ENCODE data around the gene STK33. TPM values are rescaled to one million over a fixed set of nuclear protein-coding genes. Genes with fewer than 3 reads are reported as not detected.

The STK33 gene
- total RNA-seq, 1 experiment from 2014 or later: 10.6 TPM

DNA sequence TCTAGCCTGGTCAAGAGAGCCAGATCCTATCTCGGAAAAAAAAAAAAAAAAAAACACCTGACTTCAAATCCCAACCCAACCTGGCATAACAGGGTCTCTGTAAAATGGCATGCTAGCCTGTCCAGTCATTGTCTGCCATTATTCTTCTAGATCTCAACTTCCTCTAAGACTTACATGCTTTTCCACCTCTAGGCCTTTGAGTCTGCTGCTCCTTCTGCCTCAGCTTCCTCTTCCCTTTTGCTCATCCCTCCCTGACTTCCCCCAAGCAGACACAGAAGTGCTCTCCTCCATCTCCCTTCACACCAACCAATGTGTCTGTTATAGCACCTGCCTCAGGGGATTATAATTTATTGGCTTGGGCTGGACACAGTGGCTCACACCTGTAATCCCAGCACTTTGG lies 7.8 kb downstream of the STK33 start:
- DNase-seq: no peak
- no peaks in the 10 kb centered on the region for H3K27me3 ChIP-seq (ENCODE audit: control insufficient read depth, insufficient read depth, low read length)
- no peak overlapping the region for H3K4me3 ChIP-seq (ENCODE audit: insufficient read depth, low read depth, low read length)

DNA sequence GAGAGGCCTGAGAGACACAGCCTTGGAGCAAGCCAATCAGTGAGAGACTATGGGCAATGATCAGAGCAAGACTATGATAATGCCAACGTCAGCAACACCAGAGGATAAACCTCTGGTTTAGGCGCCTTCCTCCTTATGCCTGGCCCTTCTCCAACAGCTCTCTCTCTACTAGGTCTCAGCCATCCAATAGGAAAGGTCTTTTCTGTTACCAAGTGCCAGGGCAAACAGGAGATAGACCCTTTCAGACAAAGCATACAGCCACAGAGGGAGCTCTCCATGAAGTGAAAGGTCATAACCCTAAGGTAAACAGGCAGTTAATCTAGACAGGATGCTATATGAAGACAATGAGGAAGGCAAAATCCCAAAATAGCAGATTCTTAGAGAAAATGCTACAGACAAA lies 9.5 kb downstream of the STK33 start:
- H3K36me3 ChIP-seq (replicated peaks; ENCODE audit: control insufficient read depth, insufficient read depth, low read length): no peaks in the 10 kb centered on the region
- no peak for DNase-seq
- H3K4me3 ChIP-seq (ENCODE audit: insufficient read depth, low read depth, low read length): no peak overlapping the region
- no peaks in the 10 kb centered on the region for H3K27me3 ChIP-seq (ENCODE audit: control insufficient read depth, insufficient read depth, low read length)

More for the DNA sequence above, 7.8 kb downstream of the STK33 start:
- H3K36me3 ChIP-seq (replicated peaks; ENCODE audit: control insufficient read depth, insufficient read depth, low read length): no peaks in the 10 kb centered on the region

- no peak overlapping the region for H3K4me3 ChIP-seq (ENCODE audit: insufficient read depth, low read depth, low read length)
- H3K36me3 ChIP-seq (replicated peaks; ENCODE audit: control insufficient read depth, insufficient read depth, low read length): no peaks in the 10 kb centered on the region
- DNase-seq: no peak
- H3K27me3 ChIP-seq (ENCODE audit: control insufficient read depth, insufficient read depth, low read length): no peaks in the 10 kb centered on the region
These were observed 9.9 kb downstream of the STK33 start for GRCh38 chr11:8584082-8584481.

DNA sequence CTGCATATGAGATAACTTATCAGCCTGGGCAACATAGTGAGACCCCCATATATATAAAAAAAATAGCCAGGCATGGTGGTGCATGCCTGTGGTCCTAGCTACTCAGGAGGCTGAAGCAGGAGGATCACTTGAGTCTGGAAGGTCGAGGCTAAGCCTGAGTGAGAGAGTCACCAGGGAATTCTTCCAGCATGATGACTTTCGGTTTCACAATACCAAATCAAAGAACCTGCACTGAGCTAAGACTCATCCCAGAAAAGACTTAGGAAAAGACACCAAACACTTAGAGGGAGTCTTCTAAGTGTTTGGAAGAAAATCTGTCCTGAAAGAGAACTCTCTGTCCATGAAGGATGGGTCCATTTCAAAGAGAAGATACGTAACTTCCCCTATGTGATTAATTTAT lies 12.7 kb downstream of the STK33 start:
- DNase-seq: no peak
- Histone ChIP-seq H3K4me3 (ENCODE audit: insufficient read depth, low read depth, low read length) (no peak overlapping the region), H3K36me3 (replicated peaks; ENCODE audit: control insufficient read depth, insufficient read depth, low read length) (no peaks in the 10 kb centered on the region), H3K27me3 (ENCODE audit: control insufficient read depth, insufficient read depth, low read length) (no peaks in the 10 kb centered on the region)

DNA sequence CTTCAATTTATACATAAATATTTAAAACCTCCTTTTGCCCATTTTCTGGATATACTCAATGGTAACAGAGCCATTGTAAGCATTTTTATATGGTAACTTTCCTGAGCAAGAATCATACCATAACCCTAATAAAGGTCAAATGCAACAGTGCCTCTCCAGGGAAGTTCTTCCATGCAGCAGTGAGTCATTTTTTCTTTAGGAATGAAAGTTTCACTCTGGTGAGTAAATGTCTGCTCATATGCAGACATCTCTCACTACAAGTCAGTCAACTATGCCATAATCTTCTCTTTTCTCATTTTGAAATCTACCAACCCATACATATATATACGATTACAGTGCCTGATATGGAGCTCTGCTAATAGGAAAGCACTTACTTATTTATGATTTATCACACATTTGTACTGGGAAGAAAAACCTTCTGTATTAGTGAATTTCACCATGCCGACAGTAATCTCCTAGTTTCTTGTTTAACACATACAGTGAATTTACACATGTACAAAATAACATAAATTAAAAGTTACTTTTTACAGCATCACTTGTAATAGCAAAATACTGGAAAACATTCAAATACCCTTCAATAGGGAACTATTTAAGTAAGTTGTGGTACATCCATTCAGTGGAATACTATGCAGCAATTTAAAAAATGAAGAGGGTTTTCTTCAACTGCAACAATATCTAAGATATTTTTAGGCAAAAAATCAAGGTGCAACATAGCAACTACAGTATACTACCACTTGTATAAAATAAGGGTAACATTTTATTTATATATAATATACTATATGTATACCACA lies 16.0 kb downstream of the STK33 start:
- H3K4me3 ChIP-seq (ENCODE audit: insufficient read depth, low read depth, low read length): no peak overlapping the region
- DNase-seq: no peak
- H3K36me3 ChIP-seq (replicated peaks; ENCODE audit: control insufficient read depth, insufficient read depth, low read length): no peaks in the 10 kb centered on the region
- H3K27me3 ChIP-seq (ENCODE audit: control insufficient read depth, insufficient read depth, low read length): no peaks in the 10 kb centered on the region

- Histone ChIP-seq H3K27me3 (ENCODE audit: control insufficient read depth, insufficient read depth, low read length) (no peaks in the 10 kb centered on the region), H3K4me3 (ENCODE audit: insufficient read depth, low read depth, low read length) (no peak overlapping the region), H3K36me3 (replicated peaks; ENCODE audit: control insufficient read depth, insufficient read depth, low read length) (no peaks in the 10 kb centered on the region)
- no peak for DNase-seq
These were observed 19.2 kb downstream of the STK33 start for GRCh38 chr11:8574798-8575197.

DNA sequence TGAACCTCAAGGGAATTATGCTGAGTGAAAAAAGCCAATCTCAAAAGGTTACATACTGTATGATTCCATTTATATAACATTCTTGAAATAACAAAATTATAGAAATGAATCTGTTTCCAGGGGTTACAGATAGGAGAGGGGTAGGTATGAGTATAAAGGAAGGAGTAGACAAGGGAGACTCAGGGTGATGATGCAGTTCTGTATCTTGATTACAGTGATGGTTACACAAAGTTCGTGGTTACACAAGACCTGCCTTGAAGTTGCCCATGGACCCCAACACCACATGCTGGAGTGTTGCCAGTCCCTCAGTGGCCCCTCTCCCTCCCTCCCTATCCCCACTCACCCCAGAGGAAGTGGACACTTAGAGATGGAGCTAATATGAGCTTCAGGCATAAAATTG lies 20.3 kb downstream of the STK33 start:
- Histone ChIP-seq H3K27me3 (ENCODE audit: control insufficient read depth, insufficient read depth, low read length) (no peaks in the 10 kb centered on the region), H3K36me3 (replicated peaks; ENCODE audit: control insufficient read depth, insufficient read depth, low read length) (no peaks in the 10 kb centered on the region), H3K4me3 (ENCODE audit: insufficient read depth, low read depth, low read length) (no peak overlapping the region)
- DNase-seq: no peak

DNA sequence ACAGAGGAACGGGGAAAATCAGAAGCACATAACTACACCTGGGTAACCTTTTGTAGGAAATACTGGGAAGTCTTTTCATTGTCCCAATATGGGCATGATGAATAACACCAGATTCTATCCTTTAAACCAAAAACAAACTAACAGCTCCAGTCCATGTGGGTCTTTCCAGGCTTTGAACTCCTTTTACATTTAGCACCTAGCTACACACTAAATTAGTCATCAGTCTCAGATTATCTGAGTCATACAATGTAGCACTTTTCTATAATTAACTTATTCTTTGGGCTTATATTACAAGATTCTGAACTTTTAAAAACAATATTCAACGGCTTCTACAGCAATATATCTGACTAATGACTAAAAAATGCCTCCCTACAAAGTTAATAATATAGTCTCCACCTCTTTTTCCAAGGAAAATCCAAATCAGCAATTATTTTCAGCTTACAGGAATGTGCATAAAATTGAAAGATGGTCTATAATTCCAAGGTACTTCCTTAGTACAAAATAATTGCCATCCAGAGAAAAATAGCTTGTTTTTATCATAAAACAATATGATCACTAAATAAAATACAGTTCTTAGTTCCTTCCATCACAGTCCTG lies 26.3 kb downstream of the STK33 start:
- no peak for DNase-seq
- H3K36me3 ChIP-seq (replicated peaks; ENCODE audit: control insufficient read depth, insufficient read depth, low read length): no peaks in the 10 kb centered on the region
- H3K4me3 ChIP-seq (ENCODE audit: insufficient read depth, low read depth, low read length): no peak overlapping the region
- H3K27me3 ChIP-seq (ENCODE audit: control insufficient read depth, insufficient read depth, low read length): no peaks in the 10 kb centered on the region

DNA sequence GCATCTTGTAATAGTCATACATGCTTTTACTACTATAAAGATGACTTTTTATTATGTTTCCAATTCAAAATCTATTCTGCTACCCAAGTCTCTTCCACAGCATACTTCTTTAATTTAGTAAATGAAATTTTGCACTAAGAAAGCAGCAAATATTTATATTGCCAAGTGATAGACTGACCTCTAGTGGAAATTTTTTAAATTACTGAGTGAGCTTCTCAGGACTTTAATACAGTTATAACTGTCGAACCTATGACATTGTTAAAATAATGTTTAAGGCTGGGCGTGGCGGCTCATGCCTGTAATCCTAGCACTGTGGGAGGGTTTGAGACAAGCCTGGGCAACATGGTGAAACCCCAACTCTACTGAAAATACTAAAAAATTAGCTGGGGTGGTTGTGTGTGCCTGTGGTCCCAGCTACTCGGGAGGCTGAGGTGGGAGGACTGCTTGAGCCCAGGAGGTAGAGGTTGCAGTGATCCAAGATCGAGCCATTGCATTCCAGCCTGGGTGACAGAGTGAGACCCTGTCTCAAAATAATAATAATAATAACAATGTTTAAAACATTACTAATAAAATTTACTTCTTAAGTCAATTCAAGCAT lies 27.3 kb downstream of the STK33 start:
- DNase-seq: no peak
- no peaks in the 10 kb centered on the region for H3K27me3 ChIP-seq (ENCODE audit: control insufficient read depth, insufficient read depth, low read length)

GRCh38 chr11:8564526-8564925 lies 29.5 kb downstream of the STK33 start:
- Histone ChIP-seq H3K4me3 (ENCODE audit: insufficient read depth, low read depth, low read length) (no peak overlapping the region), H3K27me3 (ENCODE audit: control insufficient read depth, insufficient read depth, low read length) (no peaks in the 10 kb centered on the region), H3K36me3 (replicated peaks; ENCODE audit: control insufficient read depth, insufficient read depth, low read length) (no peaks in the 10 kb centered on the region)
- peak; percentile 6 for DNase-seq

More for the DNA sequence above, 27.3 kb downstream of the STK33 start:
- Histone ChIP-seq H3K36me3 (replicated peaks; ENCODE audit: control insufficient read depth, insufficient read depth, low read length) (no peaks in the 10 kb centered on the region), H3K4me3 (ENCODE audit: insufficient read depth, low read depth, low read length) (no peak overlapping the region)

- no peak overlapping the region for H3K4me3 ChIP-seq (ENCODE audit: insufficient read depth, low read depth, low read length)
- no peaks in the 10 kb centered on the region for H3K36me3 ChIP-seq (replicated peaks; ENCODE audit: control insufficient read depth, insufficient read depth, low read length)
- no peak for DNase-seq
- no peaks in the 10 kb centered on the region for H3K27me3 ChIP-seq (ENCODE audit: control insufficient read depth, insufficient read depth, low read length)
These were observed 32.6 kb downstream of the STK33 start for GRCh38 chr11:8561461-8561860.

- Histone ChIP-seq H3K36me3 (replicated peaks; ENCODE audit: control insufficient read depth, insufficient read depth, low read length) (no peaks in the 10 kb centered on the region), H3K27me3 (ENCODE audit: control insufficient read depth, insufficient read depth, low read length) (no peaks in the 10 kb centered on the region), H3K4me3 (ENCODE audit: insufficient read depth, low read depth, low read length) (no peak overlapping the region)
- no peak for DNase-seq
These were observed 35.6 kb downstream of the STK33 start for GRCh38 chr11:8558436-8558835.

DNA sequence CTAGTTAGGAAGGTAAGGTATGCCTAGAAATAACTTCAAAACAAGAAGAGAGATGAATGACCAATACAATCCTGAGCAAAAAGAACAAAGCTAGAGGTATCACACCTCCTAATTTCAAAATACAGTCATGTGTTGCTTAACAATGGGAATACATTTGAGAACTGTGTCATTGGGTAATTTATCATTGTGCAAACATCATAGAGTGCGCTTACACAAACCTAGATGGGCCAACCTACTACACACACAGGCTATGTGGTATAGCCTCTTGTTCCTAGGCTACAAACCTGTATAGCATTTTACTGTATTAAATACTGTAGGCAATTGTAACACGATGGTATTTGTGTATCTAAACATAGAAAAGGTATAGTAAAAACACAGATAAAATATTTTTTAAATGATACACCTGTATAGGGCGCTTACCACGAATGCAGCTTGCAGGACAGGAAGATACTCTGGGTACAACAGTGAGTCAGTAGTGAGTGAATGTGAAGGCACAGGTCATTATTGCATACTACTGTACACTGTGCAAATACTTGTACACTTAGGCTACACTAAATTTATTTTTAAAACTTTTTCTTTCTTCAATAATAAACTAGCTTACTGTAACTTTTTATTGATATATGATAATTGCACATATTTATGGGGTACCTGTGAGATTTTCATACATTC lies 48.2 kb downstream of the STK33 start:
- H3K36me3 ChIP-seq (replicated peaks; ENCODE audit: control insufficient read depth, insufficient read depth, low read length): no peaks in the 10 kb centered on the region
- DNase-seq: no peak
- H3K27me3 ChIP-seq (ENCODE audit: control insufficient read depth, insufficient read depth, low read length): no peaks in the 10 kb centered on the region
- H3K4me3 ChIP-seq (ENCODE audit: insufficient read depth, low read depth, low read length): no peak overlapping the region

GRCh38 chr11:8544807-8545206 lies 49.2 kb downstream of the STK33 start:
- H3K27me3 ChIP-seq (ENCODE audit: control insufficient read depth, insufficient read depth, low read length): no peaks in the 10 kb centered on the region
- no peak for DNase-seq
- no peak overlapping the region for H3K4me3 ChIP-seq (ENCODE audit: insufficient read depth, low read depth, low read length)
- no peaks in the 10 kb centered on the region for H3K36me3 ChIP-seq (replicated peaks; ENCODE audit: control insufficient read depth, insufficient read depth, low read length)

- Histone ChIP-seq H3K27me3 (ENCODE audit: control insufficient read depth, insufficient read depth, low read length) (no peaks in the 10 kb centered on the region), H3K36me3 (replicated peaks; ENCODE audit: control insufficient read depth, insufficient read depth, low read length) (no peaks in the 10 kb centered on the region), H3K4me3 (ENCODE audit: insufficient read depth, low read depth, low read length) (no peak overlapping the region)
- DNase-seq: no peak
These were observed 50.8 kb downstream of the STK33 start for GRCh38 chr11:8543278-8543677.

All from H7 (cell line).